Loucy (cell line): Measurements from ENCODE around the gene DNAH11.
"Not testable (repeated sequence)": the region's sequence is repeated elsewhere in the genome, so short reads cannot be mapped to it uniquely, and the experiment has no call there.

Experiments used
- H2AFZ ChIP-seq: fragments of 200-600 bp; sonication (generic); 2 replicates; pipeline ENCODE4 v1.6.0; 2016; ENCODE audit warnings: antibody characterized with exemption, mild to moderate bottlenecking, low read length, moderate library complexity
- H3F3A ChIP-seq: fragments of 200-600 bp; 2 replicates; pipeline ENCODE4 v1.6.0; 2016; ENCODE audit warnings: antibody characterized with exemption, low read depth, mild to moderate bottlenecking
- H3K27me3 ChIP-seq: fragments of 200-600 bp; sonication (generic); 2 replicates; pipeline ENCODE4 v1.6.1; 2014; ENCODE audit warnings: low read length, mild to moderate bottlenecking; ENCODE audit not compliant: insufficient read depth, poor library complexity, severe bottlenecking
- H3K36me3 ChIP-seq: fragments of 200-600 bp; sonication (generic); 2 replicates; pipeline ENCODE4 v1.6.1; 2016; ENCODE audit warnings: low read length; ENCODE audit not compliant: insufficient read depth
- H3K4me1 ChIP-seq: fragments of 200-600 bp; sonication (generic); 2 replicates; pipeline ENCODE4 v1.5.1; 2014; ENCODE audit warnings: low read length, mild to moderate bottlenecking; ENCODE audit not compliant: insufficient read depth, poor library complexity, severe bottlenecking
- H3K4me2 ChIP-seq: fragments of 200-600 bp; sonication (generic); 2 replicates; pipeline ENCODE4 v1.6.0; 2014; ENCODE audit warnings: antibody characterized with exemption, low read length, low read depth, mild to moderate bottlenecking; ENCODE audit not compliant: poor library complexity, severe bottlenecking
- H3K4me3 ChIP-seq: fragments of 200-600 bp; sonication (generic); 2 replicates; pipeline ENCODE4 v1.5.1; 2014; ENCODE audit warnings: low read length, mild to moderate bottlenecking, mixed read lengths; ENCODE audit not compliant: poor library complexity, severe bottlenecking
- H3K79me2 ChIP-seq: fragments of 200-600 bp; sonication (generic); 2 replicates; pipeline ENCODE4 v1.6.1; 2014; ENCODE audit warnings: low read length; ENCODE audit not compliant: insufficient read depth
- H3K9ac ChIP-seq: fragments of 200-600 bp; sonication (generic); 2 replicates; pipeline ENCODE4 v1.6.0; 2014; ENCODE audit warnings: mild to moderate bottlenecking, low read depth, low read length, moderate library complexity; ENCODE audit not compliant: poor library complexity, severe bottlenecking
- H3K9me2 ChIP-seq: fragments of 200-600 bp; sonication (generic); replicated peaks from 2 replicates; pipeline ENCODE4 v1.6.1; 2016; ENCODE audit warnings: low read depth, low read length, mixed read lengths
- H3K9me3 ChIP-seq: fragments of 200-600 bp; sonication (generic); 2 replicates; pipeline ENCODE4 v1.6.1; 2014; ENCODE audit warnings: mild to moderate bottlenecking, antibody characterized with exemption, low read length, low read depth; ENCODE audit not compliant: insufficient read depth
- H4K20me1 ChIP-seq: fragments of 200-600 bp; sonication (generic); 2 replicates; pipeline ENCODE4 v1.6.0; 2014; ENCODE audit warnings: antibody characterized with exemption, low read length, mild to moderate bottlenecking; ENCODE audit not compliant: insufficient read depth, poor library complexity, severe bottlenecking
- EZH2phosphoT487 ChIP-seq: fragments of 200-600 bp; IDR thresholded peaks from 2 replicates; pipeline ENCODE4 v1.6.1; 2018; ENCODE audit warnings: antibody characterized with exemption, mild to moderate bottlenecking, moderate library complexity, borderline replicate concordance
- TF ChIP-seq, protein P1 (sequence below): fragments of 200-600 bp; sonication (generic); conservative IDR thresholded peaks from 2 replicates; pipeline ENCODE4 v1.5.1; 2014; ENCODE audit warnings: mild to moderate bottlenecking, antibody characterized with exemption, low read length

DNAH11 gene

DNA sequence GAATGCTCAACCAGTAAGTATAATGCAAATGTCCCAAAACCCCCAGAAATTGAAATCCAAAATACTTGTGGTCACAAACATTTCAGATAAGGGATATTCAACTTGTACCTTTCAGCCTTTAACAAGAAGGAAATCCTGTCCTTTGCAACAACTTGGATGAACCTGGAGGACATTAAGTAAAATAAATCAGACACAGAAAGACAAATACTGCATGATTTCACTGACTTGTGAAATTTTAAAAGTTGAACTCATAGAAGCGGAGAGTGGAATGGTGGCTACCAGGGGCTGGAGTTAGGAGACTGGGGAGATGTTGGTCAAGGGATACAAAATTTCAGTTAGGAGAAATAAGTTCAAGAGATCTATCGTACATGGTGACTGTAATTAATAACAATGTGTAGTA is 187.6 kb downstream of the DNAH11 start:
- H3K27me3 ChIP-seq, result no peaks in the 10 kb centered on the region
- no peaks in the 10 kb centered on the region for H3K36me3 ChIP-seq
- no peaks in the 10 kb centered on the region for H3K9me3 ChIP-seq
- H3K4me2 ChIP-seq, result no peak overlapping the region
- no peaks in the 10 kb centered on the region for H3F3A ChIP-seq
- no peaks in the 10 kb centered on the region for H3K9me2 ChIP-seq
- H3K4me3 ChIP-seq, result no peak overlapping the region
- H2AFZ ChIP-seq, result no peak overlapping the region
- H3K79me2 ChIP-seq, result no peaks in the 10 kb centered on the region
- no peaks in the 10 kb centered on the region for H4K20me1 ChIP-seq
- H3K9ac ChIP-seq, result no peak overlapping the region
- no peaks in the 10 kb centered on the region for H3K4me1 ChIP-seq
- TF ChIP-seq EZH2phosphoT487, result no peak
- TF ChIP-seq, protein P1, sequence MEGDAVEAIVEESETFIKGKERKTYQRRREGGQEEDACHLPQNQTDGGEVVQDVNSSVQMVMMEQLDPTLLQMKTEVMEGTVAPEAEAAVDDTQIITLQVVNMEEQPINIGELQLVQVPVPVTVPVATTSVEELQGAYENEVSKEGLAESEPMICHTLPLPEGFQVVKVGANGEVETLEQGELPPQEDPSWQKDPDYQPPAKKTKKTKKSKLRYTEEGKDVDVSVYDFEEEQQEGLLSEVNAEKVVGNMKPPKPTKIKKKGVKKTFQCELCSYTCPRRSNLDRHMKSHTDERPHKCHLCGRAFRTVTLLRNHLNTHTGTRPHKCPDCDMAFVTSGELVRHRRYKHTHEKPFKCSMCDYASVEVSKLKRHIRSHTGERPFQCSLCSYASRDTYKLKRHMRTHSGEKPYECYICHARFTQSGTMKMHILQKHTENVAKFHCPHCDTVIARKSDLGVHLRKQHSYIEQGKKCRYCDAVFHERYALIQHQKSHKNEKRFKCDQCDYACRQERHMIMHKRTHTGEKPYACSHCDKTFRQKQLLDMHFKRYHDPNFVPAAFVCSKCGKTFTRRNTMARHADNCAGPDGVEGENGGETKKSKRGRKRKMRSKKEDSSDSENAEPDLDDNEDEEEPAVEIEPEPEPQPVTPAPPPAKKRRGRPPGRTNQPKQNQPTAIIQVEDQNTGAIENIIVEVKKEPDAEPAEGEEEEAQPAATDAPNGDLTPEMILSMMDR, result no peak

DNA sequence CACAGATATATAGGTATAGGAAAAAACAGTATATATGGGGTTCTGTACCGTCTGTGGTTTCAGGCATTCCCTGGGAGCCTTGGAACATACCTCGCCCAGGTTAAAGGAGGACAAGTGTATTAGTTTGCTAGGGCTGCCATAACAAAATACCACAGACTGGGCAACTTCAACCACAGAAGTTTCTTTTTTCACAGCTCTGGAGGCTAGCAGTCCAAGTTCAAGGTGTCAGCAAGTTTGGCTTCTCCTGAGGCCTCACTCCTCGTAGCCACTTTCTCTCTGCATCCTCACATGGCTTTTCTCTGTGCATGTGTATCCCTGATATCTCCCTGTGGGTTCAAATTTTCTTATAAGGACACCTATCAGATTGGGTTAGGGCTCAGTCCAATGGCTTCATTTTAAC is 189.1 kb downstream of the DNAH11 start:
- Histone ChIP-seq H3K27me3 (no peaks in the 10 kb centered on the region), H4K20me1 (no peaks in the 10 kb centered on the region), H3K4me2 (no peak overlapping the region), H2AFZ (no peak overlapping the region), H3K9me2 (no peaks in the 10 kb centered on the region), H3K9me3 (no peaks in the 10 kb centered on the region), H3K36me3 (no peaks in the 10 kb centered on the region), H3F3A (no peaks in the 10 kb centered on the region), H3K4me3 (no peak overlapping the region), H3K79me2 (no peaks in the 10 kb centered on the region), H3K4me1 (no peaks in the 10 kb centered on the region), H3K9ac (no peak overlapping the region)
- TF ChIP-seq EZH2phosphoT487, result no peak
- TF ChIP-seq, protein P1, result no peak

DNA sequence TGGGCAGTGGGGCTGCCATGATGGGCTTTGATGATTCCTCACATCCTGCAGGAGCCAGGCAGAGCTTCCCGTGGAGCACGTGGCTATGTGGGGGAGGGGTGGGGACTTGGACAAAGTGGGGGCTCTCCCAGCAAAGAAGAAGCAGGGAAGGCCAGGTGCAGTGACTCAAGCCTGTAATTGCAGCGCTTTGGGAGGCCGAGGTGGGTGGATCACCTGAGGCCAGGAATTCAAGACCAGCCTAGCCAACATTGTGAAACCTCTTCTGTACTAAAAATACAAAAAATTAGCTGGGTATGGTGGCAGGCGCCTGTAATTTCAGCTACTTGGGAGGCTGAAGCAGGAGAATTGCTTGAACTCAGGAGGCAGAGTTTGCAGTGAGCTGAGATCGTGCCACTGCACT is 190.1 kb downstream of the DNAH11 start:
- H4K20me1 ChIP-seq, H3K4me2 ChIP-seq: not testable (repeated sequence)

DNA sequence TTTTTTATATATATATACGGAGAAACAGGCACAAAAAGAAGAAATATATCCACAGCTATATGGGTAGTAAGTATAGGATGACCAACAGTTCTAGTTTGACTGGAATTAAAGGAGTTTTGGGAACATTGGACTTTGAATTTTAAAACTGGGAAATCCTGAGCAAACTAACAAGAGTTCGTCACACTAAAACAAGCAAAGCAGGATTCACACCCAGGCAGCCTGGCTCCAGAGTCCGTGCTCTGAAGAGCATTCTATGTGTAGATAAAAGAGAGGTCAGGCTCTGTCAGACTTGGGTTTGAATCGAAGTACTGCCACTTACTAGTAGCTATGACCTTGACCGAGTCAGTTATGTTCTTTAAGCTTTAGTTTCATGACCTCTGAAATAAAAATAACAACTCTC is 191.0 kb downstream of the DNAH11 start:
- no peak for TF ChIP-seq EZH2phosphoT487
- TF ChIP-seq, protein P1, result no peak
- Histone ChIP-seq H2AFZ (no peak overlapping the region), H3K4me1 (no peaks in the 10 kb centered on the region), H3K4me3 (no peak overlapping the region), H3F3A (no peaks in the 10 kb centered on the region), H3K9me2 (no peaks in the 10 kb centered on the region), H3K4me2 (no peak overlapping the region), H3K9me3 (no peaks in the 10 kb centered on the region), H3K9ac (no peak overlapping the region), H3K79me2 (no peaks in the 10 kb centered on the region), H3K27me3 (no peaks in the 10 kb centered on the region), H3K36me3 (no peaks in the 10 kb centered on the region), H4K20me1 (no peaks in the 10 kb centered on the region)

More for the DNA sequence above, 190.1 kb downstream of the DNAH11 start:
- not testable (repeated sequence) for H3K9me2 ChIP-seq, H3K79me2 ChIP-seq, H3K36me3 ChIP-seq, H3K4me1 ChIP-seq, H3K9me3 ChIP-seq, H3K4me3 ChIP-seq, H2AFZ ChIP-seq, H3K27me3 ChIP-seq, H3F3A ChIP-seq, H3K9ac ChIP-seq
